Mesenchymal stem cell (in vitro differentiated cells and primary cell): Measurements from ENCODE around the gene CMTM5.

ENCODE experiments used
- DNase-seq: peaks from one replicate; pipeline ENCODE4 v3.0.0-alpha.2; 2013
- H2AFZ ChIP-seq: one replicate; pipeline ENCODE4 v1.6.1; 2013; ENCODE audit warnings: low read depth, mild to moderate bottlenecking, control low read depth, inconsistent platforms, low read length, moderate library complexity
- H2AK5ac ChIP-seq: 2 replicates; pipeline ENCODE4 v1.6.1; 2013; ENCODE audit warnings: low read length, moderate library complexity, mild to moderate bottlenecking, inconsistent platforms; ENCODE audit not compliant: severe bottlenecking
- H2BK120ac ChIP-seq: one replicate; pipeline ENCODE4 v1.6.1; 2013; ENCODE audit warnings: low read depth, mild to moderate bottlenecking, inconsistent platforms, low read length, moderate library complexity
- H2BK12ac ChIP-seq, 2 experiments: one replicate each; pipeline ENCODE4 v1.6.1; 2013; ENCODE audit warnings: inconsistent platforms in 2 of 2, low read length in 2 of 2, mild to moderate bottlenecking in 2 of 2, moderate library complexity in 2 of 2, control low read depth in 1 of 2
- H2BK15ac ChIP-seq: one replicate; pipeline ENCODE4 v1.6.1; 2013; ENCODE audit warnings: mild to moderate bottlenecking, low read depth, inconsistent platforms; ENCODE audit not compliant: poor library complexity, severe bottlenecking
- H2BK5ac ChIP-seq: 2 replicates; pipeline ENCODE4 v1.6.1; 2013; ENCODE audit warnings: low read depth, mild to moderate bottlenecking, low read length, control low read depth, inconsistent platforms; ENCODE audit not compliant: poor library complexity, severe bottlenecking
- H3K14ac ChIP-seq, 2 experiments: one replicate each; pipeline ENCODE4 v1.6.1; 2013; ENCODE audit warnings: inconsistent platforms in 2 of 2, low read length in 2 of 2, control low read depth in 1 of 2, mild to moderate bottlenecking in 1 of 2, moderate library complexity in 1 of 2
- H3K18ac ChIP-seq, 2 experiments: one replicate each; pipeline ENCODE4 v1.6.1; 2013; ENCODE audit warnings: inconsistent platforms in 2 of 2, low read length in 2 of 2, control low read depth in 1 of 2, low read depth in 1 of 2, mild to moderate bottlenecking in 1 of 2
- H3K23ac ChIP-seq, 2 experiments: one replicate each; pipeline ENCODE4 v1.6.1; 2013; ENCODE audit warnings: inconsistent platforms in 2 of 2, low read length in 2 of 2, mild to moderate bottlenecking in 2 of 2, moderate library complexity in 2 of 2, control low read depth in 1 of 2
- H3K27ac ChIP-seq: 2 replicates; pipeline ENCODE4 v1.5.1; 2013; ENCODE audit warnings: mild to moderate bottlenecking, moderate library complexity, low read length, control low read depth, inconsistent platforms; ENCODE audit not compliant: poor library complexity, severe bottlenecking
- H3K27me3 ChIP-seq, 2 experiments: 2 replicates each; pipeline versions ENCODE4 v1.6.1 to v1.7.0; 2013; ENCODE audit warnings: low read length in 2 of 2, mild to moderate bottlenecking in 2 of 2, moderate library complexity in 2 of 2, control low read depth in 1 of 2, inconsistent platforms in 1 of 2; ENCODE audit not compliant: control insufficient read depth in 1 of 2, insufficient read depth in 1 of 2
- H3K36me3 ChIP-seq, 2 experiments: 2 replicates each; pipeline versions ENCODE4 v1.6.1 to v1.7.0; 2013; ENCODE audit warnings: low read length in 2 of 2, control low read depth in 1 of 2, inconsistent platforms in 1 of 2, low read depth in 1 of 2, mild to moderate bottlenecking in 1 of 2; ENCODE audit not compliant: insufficient read depth in 2 of 2, control insufficient read depth in 1 of 2
- H3K4ac ChIP-seq, 2 experiments: one replicate each; pipeline ENCODE4 v1.6.1; 2013; ENCODE audit warnings: inconsistent platforms in 2 of 2, low read length in 2 of 2, mild to moderate bottlenecking in 2 of 2, moderate library complexity in 2 of 2, control low read depth in 1 of 2, low read depth in 1 of 2
- H3K4me1 ChIP-seq: 2 replicates; pipeline ENCODE4 v1.6.1; 2013; ENCODE audit warnings: low read depth, low read length, control low read depth; ENCODE audit not compliant: control insufficient read depth, insufficient read depth
- H3K4me2 ChIP-seq: 2 replicates; pipeline ENCODE4 v1.6.1; 2013; ENCODE audit warnings: low read length, mild to moderate bottlenecking, inconsistent platforms; ENCODE audit not compliant: poor library complexity, severe bottlenecking
- H3K4me3 ChIP-seq, 2 experiments: 2 replicates each; pipeline versions ENCODE4 v1.5.1 to v1.7.0; 2013; ENCODE audit warnings: low read length in 2 of 2, mild to moderate bottlenecking in 2 of 2, control low read depth in 1 of 2, low read depth in 1 of 2; ENCODE audit not compliant: insufficient read depth in 1 of 2
- H3K79me1 ChIP-seq: replicated peaks from 2 replicates; pipeline ENCODE4 v1.6.1; 2013; ENCODE audit warnings: mild to moderate bottlenecking, control low read depth, low read length, inconsistent platforms; ENCODE audit not compliant: poor library complexity, severe bottlenecking
- H3K9ac ChIP-seq: 2 replicates; pipeline ENCODE4 v1.7.0; 2013; ENCODE audit warnings: mild to moderate bottlenecking, low read length, moderate library complexity
- H3K9me3 ChIP-seq: 2 replicates; pipeline ENCODE4 v1.7.0; 2013; ENCODE audit warnings: mild to moderate bottlenecking, low read length; ENCODE audit not compliant: control insufficient read depth
- H4K8ac ChIP-seq: one replicate; pipeline ENCODE4 v1.6.1; 2013; ENCODE audit warnings: inconsistent platforms, mild to moderate bottlenecking, low read length, moderate library complexity
- H4K91ac ChIP-seq: one replicate; pipeline ENCODE4 v1.6.1; 2013; ENCODE audit warnings: mild to moderate bottlenecking, low read length, inconsistent platforms
- WGBS: methylation state at CpG from one replicate; pipeline ENCODE4 v1.1.7; 2013; ENCODE audit warnings: mixed read lengths; 5-methylcytosine and 5-hydroxymethylcytosine counted together

CMTM5 gene

DNA sequence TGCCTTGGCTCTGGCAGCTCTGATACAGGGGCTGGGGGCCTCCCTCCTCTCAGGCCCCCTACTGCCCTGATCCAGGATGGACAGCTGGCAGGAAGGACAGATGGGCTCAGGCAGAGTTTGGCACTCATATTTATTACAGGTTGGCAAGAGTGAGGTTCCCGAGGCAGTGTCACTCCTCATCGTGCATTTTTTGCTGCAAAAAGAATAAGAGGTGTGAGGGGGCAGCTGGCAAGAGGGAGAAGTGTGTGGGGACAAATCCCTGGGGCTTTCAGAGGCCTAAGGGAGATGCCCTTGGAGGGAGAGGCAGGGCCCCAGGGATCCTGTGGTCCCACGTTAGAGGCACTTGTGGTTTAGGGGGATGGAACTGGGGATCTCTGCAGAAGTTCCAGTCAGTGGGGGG, 5.0 kb downstream of the CMTM5 start:
- Histone ChIP-seq H3K79me1 (no peaks in the 10 kb centered on the region), H2BK120ac (no peak overlapping the region), H2AK5ac (no peak overlapping the region), H2BK15ac (no peak overlapping the region), H3K4me3 (peak overlapping the region in 1 of 2 experiments; percentile 7), H3K4ac (no peak overlapping the region), H2BK12ac (no peak overlapping the region), H3K27me3 (peaks cover 65 to 88% of the 10 kb centered on the region in 2 experiments), H2BK5ac (no peak overlapping the region), H3K9ac (no peak overlapping the region), H3K4me2 (no peak overlapping the region), H3K36me3 (no peaks in the 10 kb centered on the region), H3K9me3 (no peaks in the 10 kb centered on the region), H3K4me1 (no peaks in the 10 kb centered on the region), H3K23ac (no peak overlapping the region), H3K18ac (no peak overlapping the region), H4K8ac (no peak overlapping the region), H2AFZ (no peak overlapping the region), H3K14ac (no peak overlapping the region), H4K91ac (no peak overlapping the region), H3K27ac (no peak overlapping the region)
- 79% methylated on average over 3 of the region's 3 CpGs for WGBS
- DNase-seq: no peak

DNA sequence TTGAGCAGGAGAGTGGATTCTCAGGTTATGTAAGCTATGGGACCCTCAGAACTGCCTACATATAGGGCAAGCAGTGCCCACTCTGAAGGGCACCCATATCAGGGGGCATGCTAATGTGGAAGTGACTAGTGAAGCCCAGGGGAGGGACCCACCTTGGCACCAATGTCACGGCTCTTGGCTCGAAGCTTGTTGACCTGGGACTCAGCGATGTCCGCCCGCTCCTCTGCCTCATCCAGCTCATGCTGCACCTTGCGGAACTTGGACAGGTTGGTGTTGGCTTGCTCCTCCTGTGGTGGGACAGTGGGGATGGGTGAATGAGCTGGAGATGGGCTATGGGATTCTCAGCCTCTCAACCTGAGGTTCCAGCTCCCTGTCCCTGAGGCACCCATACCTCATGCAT, 5.4 kb downstream of the CMTM5 start:
- H3K4me3 ChIP-seq: no peak overlapping the region
- peaks cover 63 to 87% of the 10 kb centered on the region in 2 experiments for H3K27me3 ChIP-seq
- no peak overlapping the region for H3K18ac ChIP-seq
- no peak overlapping the region for H3K4ac ChIP-seq
- no peak overlapping the region for H4K91ac ChIP-seq
- H3K4me1 ChIP-seq: no peaks in the 10 kb centered on the region
- no peak overlapping the region for H3K4me2 ChIP-seq
- no peak overlapping the region for H4K8ac ChIP-seq
- no peak overlapping the region for H2BK5ac ChIP-seq
- DNase-seq: no peak
- no peak overlapping the region for H2BK15ac ChIP-seq
- H2AK5ac ChIP-seq: no peak overlapping the region
- H2BK120ac ChIP-seq: no peak overlapping the region
- H3K14ac ChIP-seq: no peak overlapping the region
- no peaks in the 10 kb centered on the region for H3K9me3 ChIP-seq
- no peak overlapping the region for H3K9ac ChIP-seq
- no peaks in the 10 kb centered on the region for H3K79me1 ChIP-seq
- H3K27ac ChIP-seq: no peak overlapping the region
- no peak overlapping the region for H2AFZ ChIP-seq
- no peak overlapping the region for H3K23ac ChIP-seq
- no peaks in the 10 kb centered on the region for H3K36me3 ChIP-seq
- 95% methylated on average over 6 of the region's 6 CpGs for WGBS
- no peak overlapping the region for H2BK12ac ChIP-seq

DNA sequence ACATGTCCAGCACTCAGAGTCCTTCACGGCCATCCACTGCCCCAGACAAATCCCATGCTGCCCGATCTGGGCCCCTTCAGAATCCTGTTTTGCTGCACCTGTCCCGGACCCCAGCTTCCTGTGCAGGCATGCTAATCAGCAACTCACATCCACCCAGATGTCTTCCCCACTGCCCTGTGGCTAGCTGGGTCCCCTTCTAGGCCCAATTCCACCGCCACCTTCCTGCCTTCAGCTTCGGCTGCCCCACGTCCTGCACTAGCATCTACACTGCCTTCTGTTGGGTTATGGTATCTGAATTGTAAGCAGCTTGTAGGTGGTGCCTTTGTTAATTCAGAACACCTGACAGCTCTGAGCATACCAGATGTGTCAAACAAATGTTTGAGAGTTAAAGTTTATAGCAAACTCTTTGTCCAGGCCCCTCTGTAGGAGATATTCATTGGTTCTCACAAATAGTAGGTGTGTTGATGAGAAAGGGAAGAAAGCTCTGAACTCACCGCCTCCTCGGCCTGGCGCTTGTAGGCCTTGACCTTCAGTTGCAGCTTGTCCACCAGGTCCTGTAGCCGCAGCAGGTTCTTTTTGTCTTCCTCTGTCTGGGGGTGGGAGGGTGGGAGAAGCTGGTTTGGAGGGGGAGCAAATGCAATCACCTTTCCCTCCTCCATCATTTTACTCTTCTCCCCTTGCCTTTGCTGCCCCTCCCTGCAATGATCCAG, 6.0 kb downstream of the CMTM5 start:
- 88% methylated on average over 8 of the region's 10 CpGs for WGBS
- H2BK5ac ChIP-seq: no peak overlapping the region
- no peak for DNase-seq

DNA sequence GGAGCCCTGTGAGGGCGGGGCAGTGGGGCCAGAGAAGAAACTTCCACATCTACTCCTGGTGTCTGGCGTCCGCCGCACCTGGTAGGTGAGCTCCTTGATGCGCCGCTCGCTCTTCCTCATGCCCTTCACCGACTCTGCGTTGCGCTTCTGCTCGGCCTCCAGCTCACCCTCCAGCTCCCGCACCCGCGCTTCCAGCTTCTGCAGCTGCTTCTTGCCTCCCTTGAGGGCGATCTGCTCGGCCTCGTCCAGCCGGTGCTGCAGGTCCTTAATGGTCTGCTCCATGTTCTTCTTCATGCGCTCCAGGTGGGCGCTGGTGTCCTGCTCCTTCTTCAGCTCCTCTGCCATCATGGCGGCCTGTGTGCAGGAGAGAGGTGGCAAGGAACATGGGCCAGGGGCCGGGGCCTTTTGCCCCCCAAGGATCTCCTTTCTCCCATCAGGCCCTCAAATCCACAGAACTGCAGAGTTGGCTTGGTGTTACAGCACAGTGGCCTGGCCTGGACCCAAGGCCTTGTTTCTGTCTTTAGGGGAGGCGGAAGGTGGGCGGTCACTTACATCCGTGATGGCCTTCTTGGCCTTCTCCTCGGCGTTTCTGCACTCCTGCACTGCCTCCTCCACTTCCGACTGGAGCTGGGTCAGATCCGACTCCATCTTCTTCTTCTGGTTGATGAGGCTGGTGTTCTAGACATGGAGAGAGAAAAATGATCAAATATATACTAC, 7.7 kb downstream of the CMTM5 start:
- H2AK5ac ChIP-seq: no peak overlapping the region
- DNase-seq: no peak
- no peak overlapping the region for H2BK15ac ChIP-seq
- no peak overlapping the region for H3K4me2 ChIP-seq
- H3K4me3 ChIP-seq: no peak overlapping the region
- H3K4ac ChIP-seq: no peak overlapping the region
- H3K23ac ChIP-seq: no peak overlapping the region
- no peak overlapping the region for H2AFZ ChIP-seq
- no peak overlapping the region for H3K27ac ChIP-seq
- no peak overlapping the region for H3K14ac ChIP-seq
- H3K27me3 ChIP-seq: peaks cover 59 to 85% of the 10 kb centered on the region in 2 experiments
- no peak overlapping the region for H2BK5ac ChIP-seq
- no peaks in the 10 kb centered on the region for H3K4me1 ChIP-seq
- no peak overlapping the region for H4K91ac ChIP-seq
- H3K79me1 ChIP-seq: no peaks in the 10 kb centered on the region
- H3K36me3 ChIP-seq: no peaks in the 10 kb centered on the region
- no peak overlapping the region for H2BK12ac ChIP-seq
- no peaks in the 10 kb centered on the region for H3K9me3 ChIP-seq
- no peak overlapping the region for H3K9ac ChIP-seq
- H4K8ac ChIP-seq: no peak overlapping the region
- H3K18ac ChIP-seq: no peak overlapping the region
- H2BK120ac ChIP-seq: no peak overlapping the region
- 92% methylated on average over 27 of the region's 29 CpGs for WGBS

More for the DNA sequence above, 6.0 kb downstream of the CMTM5 start:
- Histone ChIP-seq H3K79me1 (no peaks in the 10 kb centered on the region), H2AK5ac (no peak overlapping the region), H3K9ac (no peak overlapping the region), H3K27me3 (peaks cover 63 to 85% of the 10 kb centered on the region in 2 experiments), H3K36me3 (no peaks in the 10 kb centered on the region), H3K18ac (no peak overlapping the region), H2BK12ac (no peak overlapping the region), H3K27ac (no peak overlapping the region), H4K8ac (no peak overlapping the region), H3K4me3 (no peak overlapping the region), H2BK120ac (no peak overlapping the region), H4K91ac (no peak overlapping the region), H3K4me1 (no peaks in the 10 kb centered on the region), H3K23ac (no peak overlapping the region), H2BK15ac (no peak overlapping the region), H3K4ac (no peak overlapping the region), H2AFZ (no peak overlapping the region), H3K14ac (no peak overlapping the region), H3K4me2 (no peak overlapping the region), H3K9me3 (no peaks in the 10 kb centered on the region)
